PC-9 (cell line): Measurements from ENCODE around the gene CDC42. TPM values are rescaled to one million over a fixed set of nuclear protein-coding genes. Genes with fewer than 3 reads are reported as not detected.

Experiments used
- BruUV-seq: library from RNA; stranded (reverse); fragments of 400-500 nt; replicated peaks from 2 replicates; lab custom pipeline; 2021; lab: Mats Ljungman, UMichigan
- CTCF ChIA-PET: fragments of 300-600 bp; sonication (Branson Sonifier 250); formaldehyde crosslinking; loops from one replicate; lab custom pipeline; 2022; ENCODE audit warnings: antibody characterized with exemption; lab: Charles Lee
- POLR2A ChIA-PET: fragments of 300-600 bp; sonication (Branson Sonifier 250); formaldehyde crosslinking; loops from one replicate; lab custom pipeline; 2022; ENCODE audit warnings: antibody characterized with exemption; ENCODE audit not compliant: unreplicated experiment; lab: Charles Lee
- DNase-seq, 2 experiments: peaks; one replicate each; pipeline versions ENCODE4 v3.0.0 to v3.0.0-alpha.2; 2015 to 2022; ENCODE audit warnings: mixed read lengths in 1 of 2
- H2AFZ ChIP-seq: fragments of 200-600 bp; sonication (generic); 2 replicates; pipeline ENCODE4 v1.8.1; 2017; ENCODE audit warnings: antibody characterized with exemption
- H3F3A ChIP-seq: fragments of 200-600 bp; sonication (generic); 2 replicates; pipeline ENCODE4 v1.8.1; 2017; ENCODE audit warnings: antibody characterized with exemption, mild to moderate bottlenecking, low read depth; ENCODE audit not compliant: insufficient read depth
- H3K27ac ChIP-seq: fragments of 200-600 bp; sonication (generic); 2 replicates; pipeline ENCODE4 v1.6.1; 2016; ENCODE audit warnings: mixed run types
- H3K27me3 ChIP-seq: fragments of 200-600 bp; sonication (generic); 2 replicates; pipeline ENCODE4 v1.6.1; 2016; ENCODE audit warnings: low read depth, mixed run types; ENCODE audit not compliant: insufficient read depth
- H3K36me3 ChIP-seq: fragments of 200-600 bp; sonication (generic); 2 replicates; pipeline ENCODE4 v1.6.1; 2016; ENCODE audit warnings: low read depth, mixed run types
- H3K4me1 ChIP-seq: fragments of 200-600 bp; sonication (generic); replicated peaks from 2 replicates; pipeline ENCODE4 v1.6.1; 2016; ENCODE audit warnings: mixed run types; ENCODE audit not compliant: insufficient read depth
- H3K4me2 ChIP-seq: fragments of 200-600 bp; sonication (generic); 2 replicates; pipeline ENCODE4 v1.6.1; 2017; ENCODE audit warnings: mixed run types
- H3K4me3 ChIP-seq: fragments of 200-600 bp; sonication (generic); 2 replicates; pipeline ENCODE4 v1.6.1; 2016; ENCODE audit warnings: mixed run types
- H3K79me2 ChIP-seq: fragments of 200-600 bp; sonication (generic); 2 replicates; pipeline ENCODE4 v1.6.1; 2017; ENCODE audit warnings: low read depth, mixed run types
- H3K9me2 ChIP-seq: fragments of 200-600 bp; sonication (generic); 2 replicates; pipeline ENCODE4 v1.8.1; 2017; ENCODE audit warnings: mild to moderate bottlenecking; ENCODE audit not compliant: insufficient read depth
- H3K9me3 ChIP-seq: fragments of 200-600 bp; sonication (generic); 2 replicates; pipeline ENCODE4 v1.8.1; 2016; ENCODE audit warnings: low read depth; ENCODE audit not compliant: insufficient read depth
- H4K20me1 ChIP-seq: fragments of 200-600 bp; sonication (generic); 2 replicates; pipeline ENCODE4 v1.8.1; 2017; ENCODE audit not compliant: insufficient read depth
- EZH2 ChIP-seq: fragments of 200-600 bp; sonication (generic); IDR thresholded peaks from 2 replicates; pipeline ENCODE4 v1.8.0; 2017; ENCODE audit warnings: antibody characterized with exemption, low read depth
- intact Hi-C: fragments of 100-400 bp; cut with micrococcal nuclease; formaldehyde crosslinking; loops from one replicate; pipeline ENCODE4 v1.10.0; 2022; ENCODE audit not compliant: unreplicated experiment
- total RNA-seq: library from RNA; stranded (reverse); gene quantifications from 2 replicates; pipeline ENCODE4 v1.2.3, GENCODE V29; 2021
- TF ChIP-seq, protein P1 (sequence below): fragments of 200-600 bp; sonication (generic); conservative IDR thresholded peaks from 2 replicates; pipeline ENCODE4 v1.6.1; 2017; ENCODE audit warnings: mixed run types, antibody characterized with exemption, mild to moderate bottlenecking, moderate library complexity

CDC42 gene
- total RNA-seq, 1 experiment from 2014 or later, result 183 TPM

DNA sequence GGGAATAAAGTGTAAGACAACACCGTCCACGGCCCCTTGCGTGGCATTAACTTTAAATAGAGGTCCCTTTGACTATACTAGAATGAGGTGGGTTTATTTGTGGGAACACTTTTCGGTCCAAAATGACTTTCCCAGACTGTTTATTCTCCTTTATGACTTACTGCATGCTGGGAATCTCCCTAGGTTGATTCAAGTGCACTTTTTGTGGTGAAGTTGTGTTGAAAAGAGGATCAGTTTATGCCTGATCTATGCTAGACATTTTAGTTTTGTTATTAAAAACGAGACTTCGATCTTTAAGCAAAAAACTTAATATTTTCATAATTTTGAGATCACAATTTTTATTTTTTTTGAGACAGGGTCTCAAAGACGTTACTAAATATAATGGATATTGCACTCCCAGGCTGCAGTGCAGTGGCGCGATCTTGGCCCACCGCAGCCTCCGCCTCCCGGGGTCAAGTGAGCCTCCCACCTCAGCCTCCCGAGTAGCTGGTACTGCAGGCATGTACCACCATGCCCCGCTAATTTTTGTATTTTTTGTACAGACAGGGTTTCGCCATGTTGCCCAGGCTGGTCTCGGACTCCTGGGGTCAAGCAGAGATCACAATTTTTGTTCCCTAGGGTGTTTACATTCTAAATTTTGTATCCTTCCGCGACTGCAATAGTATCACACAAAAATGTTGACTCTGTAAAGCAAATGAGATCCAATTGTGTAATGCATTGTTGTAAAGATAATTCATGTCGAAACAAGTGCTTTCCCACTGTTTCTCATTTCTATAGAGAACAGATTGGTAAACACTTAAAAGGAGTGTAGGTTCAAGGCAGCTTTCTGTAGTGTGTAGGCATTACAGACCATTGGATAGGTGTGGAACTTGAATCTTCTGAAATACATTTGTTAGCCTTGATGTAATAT lies 1.6 kb downstream of the CDC42 start:
- Histone ChIP-seq H3K4me3 (peak overlapping the region; percentile 90), H4K20me1 (peaks cover 55% of the 10 kb centered on the region), H2AFZ (no peak overlapping the region), H3K4me1 (peaks cover 10% of the 10 kb centered on the region), H3K79me2 (peaks cover 57% of the 10 kb centered on the region), H3K9me3 (no peaks in the 10 kb centered on the region), H3F3A (peaks cover 4% of the 10 kb centered on the region; the same call in 1 of the 2 replicates), H3K9me2 (no peaks in the 10 kb centered on the region), H3K4me2 (peak overlapping the region; percentile 97), H3K27me3 (no peaks in the 10 kb centered on the region), H3K36me3 (peaks cover 9% of the 10 kb centered on the region; the same call in 1 of the 2 replicates), H3K27ac (peak overlapping the region; percentile 56)
- POLR2A ChIA-PET, result interaction anchor here (0.6 kb wide), 2 partner anchors 9 to 266 kb away, joined by 3 read pairs; no protein-coding TSS in a partner anchor
- no TSS peak for BruUV-seq
- no peak for TF ChIP-seq EZH2
- TF ChIP-seq, protein P1, sequence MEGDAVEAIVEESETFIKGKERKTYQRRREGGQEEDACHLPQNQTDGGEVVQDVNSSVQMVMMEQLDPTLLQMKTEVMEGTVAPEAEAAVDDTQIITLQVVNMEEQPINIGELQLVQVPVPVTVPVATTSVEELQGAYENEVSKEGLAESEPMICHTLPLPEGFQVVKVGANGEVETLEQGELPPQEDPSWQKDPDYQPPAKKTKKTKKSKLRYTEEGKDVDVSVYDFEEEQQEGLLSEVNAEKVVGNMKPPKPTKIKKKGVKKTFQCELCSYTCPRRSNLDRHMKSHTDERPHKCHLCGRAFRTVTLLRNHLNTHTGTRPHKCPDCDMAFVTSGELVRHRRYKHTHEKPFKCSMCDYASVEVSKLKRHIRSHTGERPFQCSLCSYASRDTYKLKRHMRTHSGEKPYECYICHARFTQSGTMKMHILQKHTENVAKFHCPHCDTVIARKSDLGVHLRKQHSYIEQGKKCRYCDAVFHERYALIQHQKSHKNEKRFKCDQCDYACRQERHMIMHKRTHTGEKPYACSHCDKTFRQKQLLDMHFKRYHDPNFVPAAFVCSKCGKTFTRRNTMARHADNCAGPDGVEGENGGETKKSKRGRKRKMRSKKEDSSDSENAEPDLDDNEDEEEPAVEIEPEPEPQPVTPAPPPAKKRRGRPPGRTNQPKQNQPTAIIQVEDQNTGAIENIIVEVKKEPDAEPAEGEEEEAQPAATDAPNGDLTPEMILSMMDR, result no peak
- intact Hi-C loops, result loop anchor here (1.0 kb wide), 1 partner anchor 29 kb away; no protein-coding TSS in a partner anchor
- DNase-seq, result no peak
- CTCF ChIA-PET, result interaction anchor here (0.6 kb wide), 1 partner anchor 30 kb away, joined by 3 read pairs; no protein-coding TSS in a partner anchor

DNA sequence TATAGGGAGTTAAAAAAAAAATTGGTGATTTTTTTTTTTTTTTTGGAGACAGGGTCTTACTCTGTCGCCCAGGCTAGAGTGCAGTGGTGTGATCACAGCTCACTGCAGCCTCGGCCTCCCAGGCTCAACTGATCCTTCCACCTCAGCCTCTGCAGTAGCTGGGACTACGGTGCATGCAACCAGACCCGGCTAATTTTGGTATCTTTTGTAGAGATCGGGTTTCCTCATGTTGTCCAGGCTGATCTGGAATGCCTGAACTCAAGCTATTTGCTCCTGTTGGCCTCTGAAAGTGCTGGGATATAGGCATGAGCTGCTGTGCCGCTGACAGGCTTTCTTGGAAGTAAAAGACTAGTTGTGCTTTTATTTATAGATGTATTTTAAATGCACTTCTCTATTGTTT lies 3.0 kb downstream of the CDC42 start:
- CTCF ChIA-PET, result interaction anchor here (0.7 kb wide), 1 partner anchor 32 kb away, joined by 3 read pairs; no protein-coding TSS in a partner anchor
- intact Hi-C loops, result no loop called here

DNA sequence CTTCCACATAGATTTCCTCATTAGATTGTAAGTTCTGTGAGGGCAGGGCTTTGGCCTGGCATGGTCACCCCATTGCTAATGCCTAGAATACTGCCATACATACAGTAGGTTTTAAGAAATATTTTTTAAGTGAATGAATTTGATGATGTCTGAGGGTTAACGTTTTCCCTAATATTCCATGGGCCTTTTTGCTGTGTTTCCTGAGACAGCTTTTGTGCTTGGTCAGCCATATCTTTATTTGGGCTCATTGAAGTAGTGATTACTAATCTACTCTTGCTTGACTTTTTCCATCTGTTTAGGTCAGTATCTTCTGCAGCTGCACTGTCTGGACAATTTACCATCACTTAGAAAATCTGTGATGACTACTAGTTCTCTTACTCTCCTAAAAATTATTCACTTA lies 3.5 kb downstream of the CDC42 start:
- Histone ChIP-seq H3K9me2 (no peaks in the 10 kb centered on the region), H3K4me2 (no peak overlapping the region), H3K27ac (no peak overlapping the region), H3K36me3 (peaks cover 9% of the 10 kb centered on the region; the same call in 1 of the 2 replicates), H3F3A (peaks cover 13% of the 10 kb centered on the region; the same call in 1 of the 2 replicates), H3K4me3 (no peak overlapping the region), H3K4me1 (peaks cover 10% of the 10 kb centered on the region), H2AFZ (no peak overlapping the region), H3K79me2 (peaks cover 76% of the 10 kb centered on the region), H4K20me1 (peaks cover 74% of the 10 kb centered on the region), H3K27me3 (no peaks in the 10 kb centered on the region), H3K9me3 (no peaks in the 10 kb centered on the region)
- CTCF ChIA-PET, result interaction anchor here (0.7 kb wide), 1 partner anchor 33 kb away, joined by 3 read pairs; no protein-coding TSS in a partner anchor
- no TSS peak for BruUV-seq
- intact Hi-C loops, result no loop called here
- POLR2A ChIA-PET, result no interaction called here
- no peak for DNase-seq
- no peak for TF ChIP-seq EZH2
- TF ChIP-seq, protein P1, result no peak

More for the DNA sequence above, 3.0 kb downstream of the CDC42 start:
- Histone ChIP-seq H4K20me1 (peaks cover 68% of the 10 kb centered on the region), H3K9me2 (no peaks in the 10 kb centered on the region), H3K79me2 (peaks cover 70% of the 10 kb centered on the region), H3K4me1 (peaks cover 10% of the 10 kb centered on the region), H3K4me2 (0 out of 2 replicates have a peak overlapping the region, but pooled peaks have one; percentile 4), H3K27me3 (no peaks in the 10 kb centered on the region), H3K4me3 (no peak overlapping the region), H3K36me3 (peaks cover 9% of the 10 kb centered on the region; the same call in 1 of the 2 replicates), H2AFZ (no peak overlapping the region), H3F3A (peaks cover 8% of the 10 kb centered on the region; the same call in 1 of the 2 replicates), H3K27ac (no peak overlapping the region), H3K9me3 (no peaks in the 10 kb centered on the region)
- no peak for DNase-seq
- POLR2A ChIA-PET, result interaction anchor here (0.6 kb wide), 1 partner anchor 31 kb away, joined by 3 read pairs; no protein-coding TSS in a partner anchor
- BruUV-seq, result no TSS peak
- TF ChIP-seq, protein P1, result no peak
- no peak for TF ChIP-seq EZH2
